GM12872 (cell line): ENCODE data around the gene CEP128.

Experiments
- CTCF ChIP-seq: IDR thresholded peaks from 3 replicates; pipeline ENCODE4 v1.5.1; 2011; ENCODE audit warnings: low read depth, mild to moderate bottlenecking, low read length, moderate library complexity; ENCODE audit not compliant: insufficient read depth

Gene CEP128

GRCh38 chr14:80958939-80959338 lies 17.4 kb upstream of the CEP128 start:
- TF ChIP-seq CTCF: no peak

GRCh38 chr14:80958226-80958625 lies 16.7 kb upstream of the CEP128 start:
- no peak for TF ChIP-seq CTCF

GRCh38 chr14:80957613-80958012 lies 16.1 kb upstream of the CEP128 start:
- TF ChIP-seq CTCF: no peak

GRCh38 chr14:80956922-80957321 lies 15.4 kb upstream of the CEP128 start:
- no peak for TF ChIP-seq CTCF

DNA sequence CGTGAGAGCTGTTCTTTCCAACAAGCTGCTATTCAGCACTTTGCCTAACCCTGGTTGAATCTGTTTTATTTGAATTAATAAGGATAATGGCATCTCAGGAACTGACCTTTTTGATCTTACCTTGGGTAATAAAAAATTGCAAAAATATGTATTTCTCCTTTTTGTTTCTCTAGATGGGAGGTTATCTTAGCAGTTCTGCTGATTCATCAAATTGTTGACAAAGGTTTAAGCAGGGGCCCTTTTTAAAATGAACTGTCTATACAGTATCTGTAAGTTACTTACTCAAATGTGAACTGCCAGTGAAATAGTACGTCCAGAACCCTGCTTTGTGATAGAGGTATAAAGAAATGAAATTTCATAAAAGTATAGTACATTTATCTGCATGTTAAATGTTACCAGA lies 14.6 kb upstream of the CEP128 start:
- no peak for TF ChIP-seq CTCF

DNA sequence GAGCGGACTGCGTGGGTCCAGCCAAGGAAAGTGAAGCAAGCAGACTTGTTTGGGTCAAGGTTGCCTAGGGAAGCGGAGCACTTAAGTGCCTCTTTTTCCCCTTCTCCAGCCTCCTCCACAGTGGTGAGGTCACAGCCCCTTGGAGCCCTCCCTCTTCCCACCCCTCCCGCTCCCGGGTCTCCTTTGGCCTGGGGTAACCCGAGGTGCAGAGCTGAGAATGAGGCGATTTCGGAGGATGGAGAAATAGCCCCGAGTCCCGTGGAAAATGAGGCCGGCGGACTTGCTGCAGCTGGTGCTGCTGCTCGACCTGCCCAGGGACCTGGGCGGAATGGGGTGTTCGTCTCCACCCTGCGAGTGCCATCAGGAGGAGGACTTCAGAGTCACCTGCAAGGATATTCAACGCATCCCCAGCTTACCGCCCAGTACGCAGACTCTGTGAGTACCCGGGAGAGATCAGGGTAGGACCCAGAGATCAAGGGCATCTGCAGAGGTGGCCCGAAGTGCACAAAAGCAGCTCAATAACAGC lies 13.9 kb upstream of the CEP128 start, which contains the start of gene TSHR:
TSHR (plus strand) TSS at position 206 of the 526 bp plus-strand sequence; CDS start at position 266, 60 bp downstream.
- no peak for TF ChIP-seq CTCF

DNA sequence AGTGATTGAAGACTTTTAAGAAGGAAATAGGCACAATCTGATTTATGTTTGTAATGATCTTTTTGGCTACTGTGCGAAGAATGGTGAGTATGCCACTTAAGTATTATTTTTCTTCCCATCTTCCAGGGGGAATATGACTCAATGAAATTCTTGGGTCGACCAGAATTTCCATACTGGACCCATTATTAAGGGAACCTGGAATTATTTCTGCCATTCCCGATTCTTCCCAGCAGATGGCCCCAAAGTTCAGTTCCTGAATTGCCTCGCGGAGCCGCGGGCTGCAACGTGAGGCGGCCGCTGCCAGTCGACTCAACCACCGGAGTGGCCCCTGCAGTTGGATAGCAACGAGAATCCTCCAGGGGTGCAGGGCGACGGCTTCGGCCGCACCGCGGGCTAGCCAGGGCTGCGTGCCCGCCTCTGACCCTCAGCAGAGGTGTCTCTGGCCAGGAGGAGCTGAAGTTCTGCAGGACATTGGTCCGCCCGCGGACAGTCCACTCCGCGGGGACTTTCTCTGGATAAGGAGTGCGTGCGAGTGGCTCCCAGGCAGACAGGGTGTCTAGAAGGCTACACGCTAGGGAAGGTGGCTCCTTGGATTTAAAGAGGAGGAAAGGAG lies 13.3 kb upstream of the CEP128 start:
- peak; percentile 73 for TF ChIP-seq CTCF
